NB4 (cell line): ENCODE measurements around the gene PRKAR1B.

ENCODE experiments used
- MYC ChIP-seq: IDR thresholded peaks from 2 replicates; pipeline ENCODE4 v1.6.1; 2011; ENCODE audit warnings: low read depth, low read length
- POLR2A ChIP-seq: IDR thresholded peaks from 2 replicates; pipeline ENCODE4 v1.6.1; 2011; ENCODE audit warnings: mild to moderate bottlenecking; ENCODE audit not compliant: insufficient read length; ENCODE audit errors: extremely low read depth
- TF ChIP-seq, protein P1 (sequence below): IDR thresholded peaks from one replicate; pipeline ENCODE4 v1.5.1; 2012; ENCODE audit warnings: low read depth, low read length

DNA sequence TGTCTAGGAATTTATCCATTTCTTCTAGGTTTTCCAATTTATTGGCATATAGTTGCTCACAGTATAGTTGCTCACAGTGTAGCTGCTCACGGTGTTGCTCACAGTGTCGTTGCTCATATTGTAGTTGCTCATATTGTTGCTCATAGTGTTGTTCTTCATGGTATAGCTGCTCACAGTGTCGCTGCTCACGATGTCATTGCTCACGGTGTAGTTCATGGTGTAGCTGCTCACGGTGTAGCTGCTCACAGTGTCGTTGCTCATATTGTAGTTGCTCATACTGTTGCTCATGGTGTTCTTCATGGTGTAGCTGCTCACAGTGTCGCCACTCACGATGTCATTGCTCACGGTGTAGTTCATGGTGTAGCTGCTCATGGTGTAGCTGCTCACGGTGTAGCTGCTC lies 7.7 kb upstream of the PRKAR1B start:
- TF ChIP-seq, protein P1, sequence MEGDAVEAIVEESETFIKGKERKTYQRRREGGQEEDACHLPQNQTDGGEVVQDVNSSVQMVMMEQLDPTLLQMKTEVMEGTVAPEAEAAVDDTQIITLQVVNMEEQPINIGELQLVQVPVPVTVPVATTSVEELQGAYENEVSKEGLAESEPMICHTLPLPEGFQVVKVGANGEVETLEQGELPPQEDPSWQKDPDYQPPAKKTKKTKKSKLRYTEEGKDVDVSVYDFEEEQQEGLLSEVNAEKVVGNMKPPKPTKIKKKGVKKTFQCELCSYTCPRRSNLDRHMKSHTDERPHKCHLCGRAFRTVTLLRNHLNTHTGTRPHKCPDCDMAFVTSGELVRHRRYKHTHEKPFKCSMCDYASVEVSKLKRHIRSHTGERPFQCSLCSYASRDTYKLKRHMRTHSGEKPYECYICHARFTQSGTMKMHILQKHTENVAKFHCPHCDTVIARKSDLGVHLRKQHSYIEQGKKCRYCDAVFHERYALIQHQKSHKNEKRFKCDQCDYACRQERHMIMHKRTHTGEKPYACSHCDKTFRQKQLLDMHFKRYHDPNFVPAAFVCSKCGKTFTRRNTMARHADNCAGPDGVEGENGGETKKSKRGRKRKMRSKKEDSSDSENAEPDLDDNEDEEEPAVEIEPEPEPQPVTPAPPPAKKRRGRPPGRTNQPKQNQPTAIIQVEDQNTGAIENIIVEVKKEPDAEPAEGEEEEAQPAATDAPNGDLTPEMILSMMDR, result no peak
- TF ChIP-seq POLR2A, result no peak
- TF ChIP-seq MYC, result no peak
